H9 (cell line): ENCODE data around the gene AMOTL1. TPM values are rescaled to one million over a fixed set of nuclear protein-coding genes. Genes with fewer than 3 reads are reported as not detected.

Source experiments
- DNase-seq: peaks from one replicate; pipeline ENCODE4 v3.0.0-alpha.2; 2017
- H2AFZ ChIP-seq: one replicate; pipeline ENCODE4 v1.6.1; 2013; ENCODE audit warnings: mild to moderate bottlenecking, low read length, control low read depth, moderate library complexity
- H2AK5ac ChIP-seq: 2 replicates; pipeline ENCODE4 v1.6.1; 2013; ENCODE audit warnings: low read length, control low read depth, mixed read lengths; ENCODE audit not compliant: insufficient read length
- H2BK120ac ChIP-seq: one replicate; pipeline ENCODE4 v1.6.1; 2013; ENCODE audit warnings: low read depth, mild to moderate bottlenecking, low read length, control low read depth, inconsistent platforms; ENCODE audit not compliant: poor library complexity, severe bottlenecking
- H2BK12ac ChIP-seq: 2 replicates; pipeline ENCODE4 v1.6.1; 2013; ENCODE audit warnings: low read length, control low read depth, mixed read lengths, low read depth; ENCODE audit not compliant: insufficient read length
- H2BK15ac ChIP-seq: 2 replicates; pipeline ENCODE4 v1.6.1; 2013; ENCODE audit warnings: low read depth, low read length, control low read depth
- H2BK20ac ChIP-seq: one replicate; pipeline ENCODE4 v1.6.1; 2013; ENCODE audit warnings: low read depth, mild to moderate bottlenecking, low read length, control low read depth, inconsistent platforms; ENCODE audit not compliant: poor library complexity, severe bottlenecking
- H2BK5ac ChIP-seq: 2 replicates; pipeline ENCODE4 v1.6.1; 2013; ENCODE audit warnings: low read length, control low read depth, mixed read lengths; ENCODE audit not compliant: insufficient read length
- H3K14ac ChIP-seq: 2 replicates; pipeline ENCODE4 v1.6.1; 2013; ENCODE audit warnings: low read length, control low read depth; ENCODE audit not compliant: insufficient read depth
- H3K18ac ChIP-seq: 2 replicates; pipeline ENCODE4 v1.6.1; 2013; ENCODE audit warnings: low read depth, mild to moderate bottlenecking, mixed read lengths, low read length, control low read depth; ENCODE audit not compliant: insufficient read length
- H3K23ac ChIP-seq: 2 replicates; pipeline ENCODE4 v1.6.1; 2013; ENCODE audit warnings: low read length, control low read depth, mixed read lengths, low read depth; ENCODE audit not compliant: insufficient read length
- H3K23me2 ChIP-seq: 2 replicates; pipeline ENCODE4 v1.6.1; 2013; ENCODE audit warnings: low read depth, mild to moderate bottlenecking, mixed read lengths, low read length, control low read depth; ENCODE audit not compliant: insufficient read length, poor library complexity, severe bottlenecking
- H3K27ac ChIP-seq: 2 replicates; pipeline ENCODE4 v1.5.1; 2013; ENCODE audit warnings: low read length, control low read depth, mixed read lengths, low read depth; ENCODE audit not compliant: insufficient read length
- H3K27me3 ChIP-seq: 2 replicates; pipeline ENCODE4 v1.6.1; 2013; ENCODE audit warnings: low read length, control low read depth, inconsistent platforms; ENCODE audit not compliant: insufficient read depth
- H3K4ac ChIP-seq: 2 replicates; pipeline ENCODE4 v1.6.1; 2013; ENCODE audit warnings: low read depth, mild to moderate bottlenecking, control low read depth, inconsistent platforms, low read length, moderate library complexity
- H3K4me1 ChIP-seq: 2 replicates; pipeline ENCODE4 v1.6.1; 2013; ENCODE audit warnings: low read length, control low read depth, inconsistent platforms; ENCODE audit not compliant: insufficient read depth
- H3K4me2 ChIP-seq: 2 replicates; pipeline ENCODE4 v1.6.1; 2013; ENCODE audit warnings: low read length, control low read depth, mixed read lengths; ENCODE audit not compliant: insufficient read length, insufficient read depth
- H3K56ac ChIP-seq: 2 replicates; pipeline ENCODE4 v1.6.1; 2013; ENCODE audit warnings: low read depth, mild to moderate bottlenecking, mixed read lengths, low read length, control low read depth; ENCODE audit not compliant: insufficient read length
- H3K79me1 ChIP-seq: 2 replicates; pipeline ENCODE4 v1.6.1; 2013; ENCODE audit warnings: low read depth, mild to moderate bottlenecking, moderate library complexity, low read length, control low read depth, inconsistent platforms; ENCODE audit not compliant: insufficient read depth, poor library complexity, severe bottlenecking
- H3K79me2 ChIP-seq: 2 replicates; pipeline ENCODE4 v1.6.1; 2013; ENCODE audit warnings: low read length, control low read depth, inconsistent platforms; ENCODE audit not compliant: insufficient read depth
- H3K9ac ChIP-seq: 2 replicates; pipeline ENCODE4 v1.6.1; 2013; ENCODE audit warnings: low read length, control low read depth, mixed read lengths; ENCODE audit not compliant: insufficient read length; ENCODE audit errors: extremely low read depth
- H3K9me3 ChIP-seq: one replicate; pipeline ENCODE4 v1.6.1; 2013; ENCODE audit warnings: low read depth, low read length, inconsistent platforms; ENCODE audit not compliant: control insufficient read depth
- H3T11ph ChIP-seq: one replicate; pipeline ENCODE4 v1.6.1; 2013; ENCODE audit warnings: mild to moderate bottlenecking, low read length, control low read depth, inconsistent platforms
- H4K20me1 ChIP-seq: one replicate; pipeline ENCODE4 v1.6.1; 2013; ENCODE audit not compliant: control insufficient read depth, insufficient read length, insufficient read depth
- H4K5ac ChIP-seq: 2 replicates; pipeline ENCODE4 v1.6.1; 2013; ENCODE audit warnings: low read depth, mild to moderate bottlenecking, mixed read lengths, low read length, control low read depth; ENCODE audit not compliant: insufficient read length
- H4K8ac ChIP-seq: replicated peaks from 2 replicates; pipeline ENCODE4 v1.6.1; 2013; ENCODE audit warnings: low read length, control low read depth, mixed read lengths, low read depth; ENCODE audit not compliant: insufficient read length
- H4K91ac ChIP-seq: 2 replicates; pipeline ENCODE4 v1.6.1; 2013; ENCODE audit warnings: low read depth, mild to moderate bottlenecking, moderate library complexity, mixed read lengths, low read length, control low read depth; ENCODE audit not compliant: insufficient read length
- H3K27ac Mint-ChIP-seq, 3 experiments: 2 replicates in 2 of 3; 3 replicates in 1 of 3; pipeline ENCODE4 v1.8.0; 2020 to 2021; ENCODE audit warnings: mixed read lengths in 3 of 3, mild to moderate bottlenecking in 1 of 3, moderate library complexity in 1 of 3
- H3K27me3 Mint-ChIP-seq: 2 replicates; pipeline ENCODE4 v1.8.0; 2021; ENCODE audit warnings: low read depth, mild to moderate bottlenecking, moderate library complexity, mixed read lengths
- H3K36me3 Mint-ChIP-seq, 3 experiments: 2 replicates in 2 of 3; 3 replicates in 1 of 3; pipeline ENCODE4 v1.8.0; 2020 to 2021; ENCODE audit warnings: low read depth in 3 of 3, mixed read lengths in 3 of 3; ENCODE audit not compliant: insufficient read depth in 1 of 3
- H3K4me1 Mint-ChIP-seq, 2 experiments: 2 replicates each; pipeline ENCODE4 v1.8.0; 2020; ENCODE audit warnings: mixed read lengths in 2 of 2
- H3K4me3 Mint-ChIP-seq, 2 experiments: 2 replicates in 1 of 2; 3 replicates in 1 of 2; pipeline ENCODE4 v1.8.0; 2020 to 2021; ENCODE audit warnings: mild to moderate bottlenecking in 2 of 2, mixed read lengths in 2 of 2, moderate library complexity in 1 of 2
- H3K9me3 Mint-ChIP-seq, 2 experiments: 2 replicates in 1 of 2; 3 replicates in 1 of 2; pipeline ENCODE4 v1.8.0; 2020; ENCODE audit warnings: mild to moderate bottlenecking in 2 of 2, mixed read lengths in 2 of 2, moderate library complexity in 1 of 2
- CTCF ChIP-seq: fragments of 200-600 bp; sonication (generic); conservative IDR thresholded peaks from 3 replicates; pipeline ENCODE4 v1.8.0; 2021; ENCODE audit warnings: antibody characterized with exemption, mild to moderate bottlenecking
- WGBS: extraction: QIAGEN DNeasy Blood & Tissue Kit; methylation state at CpG from one replicate; pipeline ENCODE4 v1.1.7; 2013; ENCODE audit warnings: missing lambda C conversion rate, low lambda C conversion rate, mixed read lengths; ENCODE audit not compliant: insufficient read length; ENCODE audit errors: extremely low coverage; 5-methylcytosine and 5-hydroxymethylcytosine counted together
- total RNA-seq: library from RNA; stranded (reverse); gene quantifications from 2 replicates; pipeline ENCODE4 v1.2.1, GENCODE V29; 2021

Gene AMOTL1
- total RNA-seq, 1 experiment from 2014 or later: 18.5 TPM

- Histone ChIP-seq H4K20me1 (no peaks in the 10 kb centered on the region), H3K79me2 (no peaks in the 10 kb centered on the region)
Observed at GRCh38 chr11:94838027-94838731, 70.0 kb downstream of the AMOTL1 start.

More at GRCh38 chr11:94838027-94838731, 70.0 kb downstream of the AMOTL1 start:
- Mint-ChIP-seq H3K4me3 (no peak overlapping the region), H3K4me1 (no peaks in the 10 kb centered on the region), H3K27me3 (no peaks in the 10 kb centered on the region), H3K36me3 (peaks cover 2 to 15% (median 10%) of the 10 kb centered on the region in 3 experiments; a peak in 5 of 7 replicates), H3K9me3 (no peaks in the 10 kb centered on the region), H3K27ac (no peak overlapping the region)
- Histone ChIP-seq H3T11ph (no peak overlapping the region), H3K23me2 (no peaks in the 10 kb centered on the region), H3K27me3 (no peaks in the 10 kb centered on the region), H2BK5ac (no peak overlapping the region), H3K79me1 (no peaks in the 10 kb centered on the region), H4K91ac (no peak overlapping the region), H3K56ac (no peak overlapping the region), H3K4me2 (no peak overlapping the region), H2BK15ac (no peak overlapping the region), H2AK5ac (no peak overlapping the region), H4K5ac (no peak overlapping the region), H3K4me1 (no peaks in the 10 kb centered on the region), H3K27ac (no peak overlapping the region), H3K14ac (no peak overlapping the region), H3K9me3 (no peaks in the 10 kb centered on the region), H3K4ac (no peak overlapping the region), H2BK120ac (no peak overlapping the region), H4K8ac (no peak overlapping the region), H2BK20ac (no peak overlapping the region), H2BK12ac (no peak overlapping the region), H2AFZ (no peak overlapping the region), H3K23ac (no peak overlapping the region), H3K9ac (no peak overlapping the region), H3K18ac (no peak overlapping the region)
- WGBS: no CpG with 5 or more reads among the region's 2 CpGs
- TF ChIP-seq CTCF: no peak
- no peak for DNase-seq
